Karpas-422 (cell line): ENCODE measurements around the gene PIGO. TPM values are rescaled to one million over a fixed set of nuclear protein-coding genes. Genes with fewer than 3 reads are reported as not detected.
A peak's percentile ranks its signal among the peaks of the same experiment; 100 is the strongest.

Source experiments
- DNase-seq: peaks from one replicate; pipeline ENCODE4 v3.0.0-alpha.2; 2015
- H2AFZ ChIP-seq: fragments of 200-600 bp; sonication (generic); 2 replicates; pipeline ENCODE4 v1.6.1; 2014; ENCODE audit warnings: antibody characterized with exemption, low read length, mixed read lengths
- H3K27ac ChIP-seq: fragments of 200-600 bp; sonication (generic); 2 replicates; pipeline ENCODE4 v1.5.1; 2014; ENCODE audit warnings: mild to moderate bottlenecking, low read length, moderate library complexity
- H3K27me3 ChIP-seq: fragments of 200-600 bp; sonication (generic); 2 replicates; pipeline ENCODE4 v1.6.1; 2014; ENCODE audit warnings: low read length, mixed read lengths
- H3K36me3 ChIP-seq: fragments of 200-600 bp; sonication (generic); 2 replicates; pipeline ENCODE4 v1.6.1; 2014; ENCODE audit warnings: low read length, mixed read lengths; ENCODE audit not compliant: insufficient read depth
- H3K4me1 ChIP-seq: fragments of 200-600 bp; sonication (generic); 2 replicates; pipeline ENCODE4 v1.6.1; 2014; ENCODE audit warnings: mild to moderate bottlenecking, low read length, mixed read lengths
- H3K4me2 ChIP-seq: fragments of 200-600 bp; sonication (generic); 2 replicates; pipeline ENCODE4 v1.6.1; 2014; ENCODE audit warnings: low read length, low read depth, mild to moderate bottlenecking; ENCODE audit not compliant: poor library complexity, severe bottlenecking
- H3K4me3 ChIP-seq: fragments of 200-600 bp; sonication (generic); 2 replicates; pipeline ENCODE4 v1.5.1; 2014; ENCODE audit warnings: mild to moderate bottlenecking, antibody characterized with exemption, low read length, mixed read lengths
- H3K79me2 ChIP-seq: fragments of 200-600 bp; sonication (generic); 2 replicates; pipeline ENCODE4 v1.6.1; 2014; ENCODE audit warnings: mild to moderate bottlenecking, low read length, mixed read lengths
- H3K9ac ChIP-seq: fragments of 200-600 bp; sonication (generic); 2 replicates; pipeline ENCODE4 v1.6.0; 2014; ENCODE audit warnings: low read length
- H3K9me2 ChIP-seq: fragments of 200-600 bp; sonication (generic), shearing (Covaris generic); replicated peaks from 2 replicates; pipeline ENCODE4 v1.6.0; 2014; ENCODE audit warnings: mild to moderate bottlenecking, low read length, moderate library complexity; ENCODE audit not compliant: insufficient read depth
- H3K9me3 ChIP-seq: fragments of 300-700, 200-600 bp; sonication (generic); 2 replicates; pipeline ENCODE4 v1.6.1; 2014; ENCODE audit warnings: low read length, mixed read lengths
- H4K20me1 ChIP-seq: fragments of 200-600 bp; sonication (generic); 2 replicates; pipeline ENCODE4 v1.6.1; 2014; ENCODE audit warnings: mild to moderate bottlenecking, antibody characterized with exemption, low read length, low read depth; ENCODE audit not compliant: insufficient read depth
- total RNA-seq: library from RNA; depleted of rRNA; stranded (reverse); fragments of >200 nt; shearing (Covaris generic); gene quantifications from 2 replicates; pipeline ENCODE4 v1.2.3, GENCODE V29; 2014; ENCODE audit warnings: low replicate concordance

Gene PIGO
- total RNA-seq, 1 experiment from 2014 or later, result 25.1 TPM

GRCh38 chr9:35115680-35116538 lies 19.5 kb upstream of the PIGO start, which contains the start of gene ATOSB:
TSS of gene ATOSB (minus strand) at chr9:35115862. CDS start at chr9:35108274, 7,588 bp downstream.
- Histone ChIP-seq H3K27ac (peak within 1 kb of the TSS; percentile 82), H3K27me3 (no peaks in the 10 kb centered on the region), H2AFZ (peak within 1 kb of the TSS; percentile 93; the same call in 1 of the 2 replicates), H4K20me1 (no peaks in the 10 kb centered on the region), H3K4me2 (peak within 1 kb of the TSS; percentile 79), H3K4me1 (peaks cover 40% of the 10 kb centered on the region), H3K79me2 (no peaks in the 10 kb centered on the region), H3K36me3 (no peaks in the 10 kb centered on the region), H3K9me3 (no peaks in the 10 kb centered on the region), H3K9me2 (no peaks in the 10 kb centered on the region), H3K4me3 (peak within 1 kb of the TSS; percentile 70), H3K9ac (peak within 1 kb of the TSS; percentile 53)
- DNase-seq, result peak; percentile 98

- peak; percentile 71 for DNase-seq
- Histone ChIP-seq H3K4me3 (peak overlapping the region; percentile 70), H3K4me2 (peak overlapping the region; percentile 79), H3K9ac (peak overlapping the region; percentile 52), H3K9me3 (no peaks in the 10 kb centered on the region), H3K79me2 (no peaks in the 10 kb centered on the region), H3K27me3 (no peaks in the 10 kb centered on the region), H3K36me3 (no peaks in the 10 kb centered on the region), H3K27ac (peak overlapping the region; percentile 82), H3K4me1 (peaks cover 45% of the 10 kb centered on the region), H2AFZ (peak overlapping the region; percentile 27; the same call in 1 of the 2 replicates), H3K9me2 (no peaks in the 10 kb centered on the region), H4K20me1 (peaks cover 7% of the 10 kb centered on the region; the same call in 1 of the 2 replicates)
Measured at GRCh38 chr9:35114840-35115628, 18.6 kb upstream of the PIGO start.

GRCh38 chr9:35114113-35114839 lies 17.9 kb upstream of the PIGO start:
- H3K9me3 ChIP-seq, result no peaks in the 10 kb centered on the region
- H3K9me2 ChIP-seq, result no peaks in the 10 kb centered on the region
- H3K9ac ChIP-seq, result peak overlapping the region; percentile 52
- H3K4me2 ChIP-seq, result peak overlapping the region; percentile 79
- peak; percentile 88 for DNase-seq
- H3K27me3 ChIP-seq, result no peaks in the 10 kb centered on the region
- H3K27ac ChIP-seq, result peak overlapping the region; percentile 82
- peaks cover 45% of the 10 kb centered on the region for H3K4me1 ChIP-seq
- no peaks in the 10 kb centered on the region for H3K79me2 ChIP-seq
- peak overlapping the region; percentile 27; the same call in 1 of the 2 replicates for H2AFZ ChIP-seq
- H3K4me3 ChIP-seq, result peak overlapping the region; percentile 70
- peaks cover 10% of the 10 kb centered on the region; the same call in 1 of the 2 replicates for H4K20me1 ChIP-seq
- H3K36me3 ChIP-seq, result no peaks in the 10 kb centered on the region

GRCh38 chr9:35112257-35113020 lies 16.0 kb upstream of the PIGO start:
- H2AFZ ChIP-seq, result 0 out of 2 replicates have a peak overlapping the region, but pooled peaks have one; percentile 54
- no peaks in the 10 kb centered on the region for H3K36me3 ChIP-seq
- H3K9ac ChIP-seq, result no peak overlapping the region; the same call in 1 of the 2 replicates
- H3K4me2 ChIP-seq, result peak overlapping the region; percentile 95
- no peak for DNase-seq
- no peaks in the 10 kb centered on the region for H3K9me3 ChIP-seq
- peaks cover 45% of the 10 kb centered on the region for H3K4me1 ChIP-seq
- no peaks in the 10 kb centered on the region for H3K9me2 ChIP-seq
- H3K4me3 ChIP-seq, result no peak overlapping the region; the same call in 1 of the 2 replicates
- no peaks in the 10 kb centered on the region for H3K79me2 ChIP-seq
- H3K27ac ChIP-seq, result no peak overlapping the region
- no peaks in the 10 kb centered on the region for H3K27me3 ChIP-seq
- H4K20me1 ChIP-seq, result peaks cover 10% of the 10 kb centered on the region; the same call in 1 of the 2 replicates

GRCh38 chr9:35111001-35111933 lies 14.9 kb upstream of the PIGO start:
- peak overlapping the region; percentile 95 for H3K4me2 ChIP-seq

GRCh38 chr9:35110327-35110761 lies 14.0 kb upstream of the PIGO start:
- no peaks in the 10 kb centered on the region for H3K36me3 ChIP-seq
- no peaks in the 10 kb centered on the region for H3K79me2 ChIP-seq
- H3K9me3 ChIP-seq, result no peaks in the 10 kb centered on the region
- H3K4me2 ChIP-seq, result no peak overlapping the region
- DNase-seq, result no peak
- peaks cover 34% of the 10 kb centered on the region for H3K4me1 ChIP-seq
- no peaks in the 10 kb centered on the region for H3K9me2 ChIP-seq
- no peak overlapping the region for H3K4me3 ChIP-seq
- peaks cover 10% of the 10 kb centered on the region; the same call in 1 of the 2 replicates for H4K20me1 ChIP-seq
- H3K27ac ChIP-seq, result no peak overlapping the region
- no peaks in the 10 kb centered on the region for H3K27me3 ChIP-seq
- H2AFZ ChIP-seq, result no peak overlapping the region
- H3K9ac ChIP-seq, result no peak overlapping the region

More at GRCh38 chr9:35111001-35111933, 14.9 kb upstream of the PIGO start:
- no peaks in the 10 kb centered on the region for H3K79me2 ChIP-seq
- peak; percentile 99 for DNase-seq
- no peaks in the 10 kb centered on the region for H3K27me3 ChIP-seq
- 0 out of 2 replicates have a peak overlapping the region, but pooled peaks have one; percentile 54 for H2AFZ ChIP-seq
- no peaks in the 10 kb centered on the region for H3K9me2 ChIP-seq
- H3K4me1 ChIP-seq, result peaks cover 37% of the 10 kb centered on the region
- H3K27ac ChIP-seq, result no peak overlapping the region
- peak overlapping the region; percentile 77 for H3K4me3 ChIP-seq
- peak overlapping the region; percentile 79 for H3K9ac ChIP-seq
- no peaks in the 10 kb centered on the region for H3K36me3 ChIP-seq
- H4K20me1 ChIP-seq, result peaks cover 10% of the 10 kb centered on the region; the same call in 1 of the 2 replicates
- H3K9me3 ChIP-seq, result no peaks in the 10 kb centered on the region
